Measurements from ENCODE around the gene NKX1-2.

NKX1-2 gene

GRCh38 chr10:124474514-124475070 lies 24.8 kb upstream of the NKX1-2 start:
- DNase-seq = no peak

- no peak for DNase-seq
Observed at GRCh38 chr10:124473070-124473469, 23.2 kb upstream of the NKX1-2 start.

DNA sequence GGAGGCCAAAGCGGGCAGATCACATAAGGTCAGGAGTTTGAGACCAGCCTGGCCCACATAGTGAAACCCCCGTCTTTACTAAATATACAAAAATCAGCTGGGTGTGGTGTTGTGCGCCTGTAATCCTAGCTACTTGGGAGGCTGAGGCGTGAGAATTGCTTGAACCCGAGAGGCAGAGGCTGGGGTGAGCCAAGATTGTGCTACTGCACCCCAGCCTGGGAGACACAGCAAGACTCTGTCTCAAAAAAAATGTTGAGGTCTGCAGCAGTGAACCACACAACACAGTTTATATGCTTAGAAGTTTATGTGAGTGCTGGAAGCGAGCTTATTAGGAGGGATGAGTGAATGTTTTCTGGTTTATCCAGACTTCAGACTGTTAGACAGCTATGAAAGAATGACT lies 22.2 kb upstream of the NKX1-2 start:
- no peak for DNase-seq

DNA sequence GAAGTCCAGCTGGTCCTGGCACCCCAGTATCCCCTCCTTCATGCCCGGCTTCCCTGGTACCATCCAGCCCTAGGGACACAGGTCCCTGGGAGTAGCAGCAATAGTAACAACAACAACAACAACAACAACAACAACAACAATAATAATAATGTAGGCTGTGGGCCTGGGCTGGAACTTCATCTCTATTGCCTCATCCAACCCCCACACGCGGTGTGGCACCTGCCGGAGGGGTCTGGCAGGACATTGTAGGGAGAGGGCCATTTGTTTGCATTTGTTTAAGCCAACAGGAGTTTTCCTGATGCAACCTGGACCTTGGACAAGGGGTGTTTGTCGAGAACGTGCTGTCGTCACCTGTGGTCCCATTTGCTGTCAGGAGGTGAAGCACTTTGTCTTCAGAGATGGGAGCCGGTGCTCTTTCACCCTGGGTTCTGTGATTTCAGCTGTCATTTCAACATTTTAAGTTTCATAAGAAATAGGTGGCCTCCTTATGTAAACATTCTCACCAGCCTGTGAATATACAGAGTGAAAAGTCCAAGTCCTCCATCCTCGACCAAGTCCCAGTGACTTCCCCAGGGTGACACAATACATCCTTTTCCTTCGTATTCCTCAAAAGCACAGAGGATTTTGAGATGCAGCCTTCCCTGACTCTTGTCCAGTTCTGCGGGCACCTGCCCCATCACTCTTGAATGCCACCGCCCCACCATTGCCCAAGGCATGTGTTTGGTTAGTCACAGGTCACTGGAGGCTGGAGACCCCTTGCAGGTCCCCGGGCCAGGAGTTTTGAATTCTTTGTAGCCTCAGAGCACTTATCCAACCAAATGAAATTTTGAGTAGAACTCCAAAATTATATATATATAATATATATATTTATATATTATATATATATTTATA lies 21.0 kb upstream of the NKX1-2 start:
- DNase-seq = no peak

DNA sequence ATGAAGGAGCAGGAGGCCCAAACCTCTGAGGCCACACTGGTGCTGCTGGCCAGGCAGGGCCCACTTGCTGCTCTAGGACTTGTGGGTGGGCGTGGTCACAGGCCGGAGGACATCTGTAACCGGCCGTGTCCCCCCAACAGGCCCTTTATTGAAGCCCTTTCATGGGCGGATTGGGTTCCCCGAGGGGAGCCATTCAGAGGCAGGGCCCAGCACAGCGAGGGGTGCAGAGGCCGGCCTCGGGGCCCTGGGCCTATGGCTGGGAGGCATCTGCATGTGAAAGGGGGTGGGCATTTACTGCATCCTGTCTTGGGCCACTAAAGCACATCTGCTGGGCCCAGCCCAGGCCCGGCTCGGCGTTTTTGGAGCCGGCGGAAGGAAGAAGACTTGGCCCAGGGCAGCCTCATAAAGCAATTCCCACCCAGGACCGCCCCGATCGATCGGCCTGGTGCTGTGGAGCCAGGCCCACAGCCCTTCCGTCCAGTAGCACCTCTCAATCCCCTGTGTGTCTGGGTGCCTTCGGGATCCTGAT lies 20.2 kb upstream of the NKX1-2 start:
- DNase-seq = no peak

DNA sequence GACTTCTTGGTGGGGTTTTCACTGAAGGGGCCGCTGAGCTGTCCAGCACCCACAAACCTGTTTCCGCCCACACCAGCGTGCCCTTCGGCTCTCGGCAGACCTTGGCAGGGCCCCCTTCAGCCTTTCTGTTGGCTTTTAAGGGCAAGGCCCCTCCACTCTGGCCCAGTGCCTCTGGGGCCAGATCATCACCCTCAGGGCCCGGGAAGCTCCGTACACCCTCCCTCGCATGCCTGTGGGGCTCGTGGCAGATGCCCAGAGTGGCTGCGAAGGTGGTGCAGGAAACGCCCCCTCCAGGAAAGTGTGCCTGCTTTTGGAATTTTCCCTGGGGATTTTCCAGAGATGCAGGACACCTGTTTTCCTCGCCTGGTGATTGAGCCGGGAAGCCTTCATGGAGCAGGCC lies 18.8 kb upstream of the NKX1-2 start:
- DNase-seq = no peak

DNA sequence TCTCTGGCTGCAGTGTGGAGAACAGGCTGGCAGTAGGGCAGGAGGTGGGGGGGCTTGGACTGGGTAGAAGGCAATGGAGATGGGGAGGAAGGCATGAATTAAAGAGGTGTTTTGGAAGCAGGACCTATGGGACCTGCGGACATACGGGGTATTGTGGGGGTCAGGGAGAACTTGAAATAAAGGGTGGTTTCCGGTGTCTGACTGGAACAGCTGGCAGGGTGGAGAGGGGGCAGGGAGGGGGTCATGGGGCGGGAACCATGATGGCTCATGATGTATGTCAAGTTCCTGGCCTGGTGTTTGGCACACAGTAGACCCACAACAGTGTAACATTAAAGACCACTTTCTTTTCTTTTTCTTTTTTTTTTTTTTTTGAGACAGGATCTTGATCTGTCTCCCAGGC lies 17.3 kb upstream of the NKX1-2 start:
- DNase-seq = no peak

- no peak for DNase-seq
Observed at GRCh38 chr10:124465777-124466488, 16.1 kb upstream of the NKX1-2 start.

- no peak for DNase-seq
Observed at GRCh38 chr10:124465003-124465776, 15.4 kb upstream of the NKX1-2 start.

- DNase-seq = no peak
Observed at GRCh38 chr10:124464028-124464965, 14.5 kb upstream of the NKX1-2 start.

DNA sequence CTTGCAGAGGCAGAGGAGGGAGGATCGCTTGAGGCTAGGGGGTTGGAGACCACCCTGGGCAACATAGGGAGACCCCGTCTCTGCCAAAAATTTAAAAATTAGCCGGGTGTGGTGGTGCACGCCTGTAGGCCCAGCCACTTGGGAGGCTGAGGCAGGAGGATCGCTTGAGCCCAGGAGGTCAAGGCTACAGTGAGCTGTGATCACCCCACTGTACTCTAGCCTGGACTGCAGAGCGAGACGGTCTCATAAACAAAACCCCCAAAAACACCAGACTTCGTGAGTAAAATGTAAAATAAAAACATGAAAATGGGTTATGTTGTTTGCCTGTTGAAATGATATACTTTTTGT lies 12.5 kb upstream of the NKX1-2 start:
- DNase-seq = no peak

GRCh38 chr10:124461642-124462347 lies 12.0 kb upstream of the NKX1-2 start, which contains the start of gene LHPP:
LHPP (plus strand) TSS chr10:124461823; CDS start chr10:124461863, 40 bp downstream.
- no peak for DNase-seq

GRCh38 chr10:124460144-124460543 lies 10.3 kb upstream of the NKX1-2 start:
- no peak for DNase-seq

- DNase-seq = no peak
Observed at GRCh38 chr10:124459395-124459794, 9.6 kb upstream of the NKX1-2 start.

DNA sequence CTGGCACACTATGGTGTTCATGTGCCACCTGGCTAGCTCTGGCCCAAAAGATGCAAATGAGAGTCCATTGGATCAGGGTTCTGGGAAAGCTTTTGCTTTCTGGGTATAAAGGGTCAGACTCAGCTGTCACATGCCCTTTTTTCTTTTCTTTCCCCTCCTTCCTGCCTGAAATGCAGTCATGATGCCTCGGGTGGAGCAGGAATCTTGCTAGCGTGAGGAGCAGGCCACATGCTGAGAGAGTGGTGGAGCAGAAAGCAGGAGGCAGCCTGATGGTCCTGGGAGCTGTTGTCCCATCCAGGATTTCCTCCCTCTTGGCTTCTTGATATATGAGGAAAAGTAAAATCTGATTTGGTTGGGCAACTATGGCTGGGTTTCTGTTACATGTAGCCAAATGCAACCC lies 9.1 kb upstream of the NKX1-2 start:
- DNase-seq = no peak

DNA sequence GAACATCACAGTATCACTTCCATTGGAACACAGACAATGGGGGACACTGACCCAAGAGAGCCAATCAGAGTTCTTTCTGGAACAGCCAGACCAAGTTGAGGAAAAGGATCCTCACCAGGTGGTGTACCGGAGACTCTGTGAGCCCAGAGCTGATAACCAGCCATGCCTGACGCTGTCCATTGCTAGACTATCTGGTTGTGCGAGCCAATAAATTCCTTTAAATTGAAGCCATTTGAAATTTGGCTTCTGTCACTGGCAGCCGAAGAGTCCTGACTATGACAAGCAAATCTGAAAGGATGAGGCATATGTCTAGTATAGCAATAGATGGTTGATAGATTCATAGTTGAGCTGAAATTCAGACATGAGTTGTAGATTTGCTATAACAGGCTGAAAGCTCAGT lies 8.6 kb upstream of the NKX1-2 start:
- no peak for DNase-seq

GRCh38 chr10:124455441-124455840 lies 5.6 kb upstream of the NKX1-2 start:
- DNase-seq = no peak

- no peak for DNase-seq
Observed at GRCh38 chr10:124453960-124454610, 4.2 kb upstream of the NKX1-2 start.

GRCh38 chr10:124451276-124451675 lies 1.4 kb upstream of the NKX1-2 start:
- no peak for DNase-seq

GRCh38 chr10:124450783-124451057 lies 885 bp upstream of the NKX1-2 start:
- DNase-seq = no peak
